HEK293 (cell line): ENCODE data around the gene DYNLT1.

Source experiments
- CTCF ChIA-PET: fragments of 350-600 bp; formaldehyde crosslinking; extraction: SDS; loops from one replicate; lab custom pipeline; 2021; ENCODE audit warnings: antibody characterized with exemption; lab: Yijun Ruan, JAX
- POLR2A ChIA-PET: fragments of 300-600 bp; formaldehyde crosslinking; extraction: SDS; loops from one replicate; lab custom pipeline; 2020; ENCODE audit warnings: antibody characterized with exemption, inconsistent platforms; lab: Yijun Ruan, JAX
- H3K27ac ChIP-seq: fragments of 200-500 bp; sonication (Bioruptor generic); 2 replicates; pipeline ENCODE4 v1.5.1; 2014; ENCODE audit warnings: low read depth, low read length, control low read depth, inconsistent platforms; ENCODE audit errors: extremely low read depth
- H3K36me3 ChIP-seq, 2 experiments: fragments of 200-500 bp in 1 of 2; sonication (Bioruptor generic) in 1 of 2; 1 replicate in 1 of 2; 2 replicates in 1 of 2; pipeline ENCODE4 v1.5.1; 2014 to 2017; ENCODE audit warnings: inconsistent platforms in 2 of 2, low read length in 2 of 2; ENCODE audit not compliant: control insufficient read depth in 2 of 2, insufficient read depth in 1 of 2
- H3K4me1 ChIP-seq: fragments of 200-500 bp; sonication (Bioruptor generic); 2 replicates; pipeline ENCODE4 v1.5.1; 2014; ENCODE audit warnings: mild to moderate bottlenecking, low read length, inconsistent platforms; ENCODE audit not compliant: control insufficient read depth, insufficient read depth
- H3K4me3 ChIP-seq: 2 replicates; pipeline ENCODE4 v1.5.1; 2011; ENCODE audit warnings: low read depth, mild to moderate bottlenecking, control low read depth, low read length, moderate library complexity
- H3K9me3 ChIP-seq: fragments of 200-500 bp; sonication (Bioruptor generic); 2 replicates; pipeline ENCODE4 v1.5.1; 2014; ENCODE audit warnings: low read depth, low read length, inconsistent platforms; ENCODE audit not compliant: control insufficient read depth, insufficient read depth
- GLIS1 ChIP-seq: fragments of 450-650 bp; formaldehyde crosslinking; IDR thresholded peaks from 2 replicates; pipeline ENCODE4 v1.5.1; 2016; ENCODE audit warnings: missing biosample characterization, missing genetic modification characterization
- HOXA7 ChIP-seq: sonication (generic); formaldehyde crosslinking; IDR thresholded peaks from 2 replicates; pipeline ENCODE4 v1.8.1; 2022; ENCODE audit warnings: missing genetic modification reagents, borderline replicate concordance
- HOXD13 ChIP-seq: sonication (generic); formaldehyde crosslinking; IDR thresholded peaks from 2 replicates; pipeline ENCODE4 v1.8.0; 2022; ENCODE audit warnings: missing genetic modification reagents, borderline replicate concordance
- KLF17 ChIP-seq: fragments of 450-650 bp; formaldehyde crosslinking; IDR thresholded peaks from 2 replicates; pipeline ENCODE4 v1.5.1; 2016; ENCODE audit warnings: missing biosample characterization, missing genetic modification characterization
- PRDM6 ChIP-seq: fragments of 450-650 bp; formaldehyde crosslinking; IDR thresholded peaks from 2 replicates; pipeline ENCODE4 v1.5.1; 2017; ENCODE audit warnings: missing biosample characterization, missing genetic modification characterization
- RBAK ChIP-seq: fragments of 450-650 bp; formaldehyde crosslinking; IDR thresholded peaks from 2 replicates; pipeline ENCODE4 v1.5.1; 2016; ENCODE audit warnings: missing biosample characterization, missing genetic modification characterization
- ZEB2 ChIP-seq: fragments of 450-650 bp; formaldehyde crosslinking; IDR thresholded peaks from 2 replicates; pipeline ENCODE4 v1.5.1; 2016; ENCODE audit warnings: missing biosample characterization, missing genetic modification characterization
- ZFP3 ChIP-seq: fragments of 450-650 bp; formaldehyde crosslinking; IDR thresholded peaks from 2 replicates; pipeline ENCODE4 v1.5.1; 2016; ENCODE audit warnings: low read depth, missing biosample characterization, missing genetic modification characterization
- ZFP37 ChIP-seq: fragments of 450-650 bp; formaldehyde crosslinking; IDR thresholded peaks from 2 replicates; pipeline ENCODE4 v1.5.1; 2016; ENCODE audit warnings: missing biosample characterization, missing genetic modification characterization
- ZNF133 ChIP-seq: fragments of 450-650 bp; formaldehyde crosslinking; IDR thresholded peaks from 2 replicates; pipeline ENCODE4 v1.5.1; 2016; ENCODE audit warnings: missing biosample characterization, missing genetic modification characterization
- ZNF19 ChIP-seq: fragments of 450-650 bp; formaldehyde crosslinking; IDR thresholded peaks from 2 replicates; pipeline ENCODE4; 2016; ENCODE audit warnings: missing biosample characterization, missing genetic modification characterization, low read depth
- ZNF292 ChIP-seq: fragments of 450-650 bp; formaldehyde crosslinking; IDR thresholded peaks from 2 replicates; pipeline ENCODE4 v1.5.1; 2016; ENCODE audit warnings: low read depth, missing biosample characterization, missing genetic modification characterization, borderline replicate concordance
- ZNF37A ChIP-seq: fragments of 450-650 bp; IDR thresholded peaks from 2 replicates; pipeline ENCODE4 v1.5.1; 2018; ENCODE audit warnings: missing biosample characterization, missing genetic modification characterization
- ZNF398 ChIP-seq: fragments of 450-650 bp; formaldehyde crosslinking; IDR thresholded peaks from 2 replicates; pipeline ENCODE4 v1.5.1; 2017; ENCODE audit warnings: missing biosample characterization, missing genetic modification characterization
- ZNF510 ChIP-seq: fragments of 450-650 bp; formaldehyde crosslinking; IDR thresholded peaks from 2 replicates; pipeline ENCODE4 v1.5.1; 2018; ENCODE audit warnings: mild to moderate bottlenecking, missing genetic modification characterization, missing biosample characterization; ENCODE audit not compliant: insufficient replicate concordance
- ZNF529 ChIP-seq: fragments of 450-650 bp; formaldehyde crosslinking; IDR thresholded peaks from 2 replicates; pipeline ENCODE4 v1.5.1; 2017; ENCODE audit warnings: missing genetic modification characterization, missing biosample characterization; ENCODE audit not compliant: insufficient replicate concordance
- ZNF571 ChIP-seq: fragments of 450-650 bp; formaldehyde crosslinking; IDR thresholded peaks from 2 replicates; pipeline ENCODE4 v1.5.0; 2017; ENCODE audit warnings: missing biosample characterization, missing genetic modification characterization
- ZNF596 ChIP-seq: fragments of 450-650 bp; IDR thresholded peaks from 2 replicates; pipeline ENCODE4 v1.5.0; 2018; ENCODE audit warnings: missing biosample characterization, mild to moderate bottlenecking, missing genetic modification characterization, moderate library complexity
- ZNF626 ChIP-seq: fragments of 450-650 bp; sonication (Bioruptor Pico); formaldehyde crosslinking; IDR thresholded peaks from 2 replicates; pipeline ENCODE4 v1.5.1; 2018; ENCODE audit warnings: missing biosample characterization, missing genetic modification characterization, inconsistent platforms
- ZNF664 ChIP-seq: fragments of 450-650 bp; formaldehyde crosslinking; IDR thresholded peaks from 2 replicates; pipeline ENCODE4 v1.5.1; 2016; ENCODE audit warnings: missing biosample characterization, missing genetic modification characterization
- ZNF785 ChIP-seq: fragments of 450-650 bp; formaldehyde crosslinking; IDR thresholded peaks from 2 replicates; pipeline ENCODE4 v1.5.1; 2016; ENCODE audit warnings: missing biosample characterization, missing genetic modification characterization
- ZSCAN18 ChIP-seq: fragments of 450-650 bp; formaldehyde crosslinking; IDR thresholded peaks from 2 replicates; pipeline ENCODE4 v1.5.1; 2016; ENCODE audit warnings: missing biosample characterization, missing genetic modification characterization

Gene DYNLT1

GRCh38 chr6:158662607-158662953 lies 18.0 kb upstream of the DYNLT1 start:
- no peaks in the 10 kb centered on the region for H3K36me3 ChIP-seq
- TF ChIP-seq ZNF510 (tag by site-specific recombination) (no peak), PRDM6 (peak; percentile 67)
- ChIA-PET POLR2A (interaction anchor here (0.6 kb wide), 1 partner anchor 29 kb away, joined by 3 read pairs; no protein-coding TSS in a partner anchor), CTCF (interaction anchor here (0.6 to 8.1 kb wide), 7 partner anchors 22 to 1920 kb away, joined by 3 to 75 read pairs (median 3); no protein-coding TSS in a partner anchor)
- no peak overlapping the region for H3K27ac ChIP-seq
- no peaks in the 10 kb centered on the region for H3K4me1 ChIP-seq
- no peak overlapping the region for H3K4me3 ChIP-seq
- H3K9me3 ChIP-seq: no peaks in the 10 kb centered on the region

GRCh38 chr6:158661156-158661685 lies 16.7 kb upstream of the DYNLT1 start:
- H3K9me3 ChIP-seq: no peaks in the 10 kb centered on the region
- no peak for TF ChIP-seq ZNF785 (tag by site-specific recombination)
- TF ChIP-seq ZNF37A (tag by site-specific recombination): no peak
- TF ChIP-seq ZNF19 (tag by site-specific recombination): no peak
- TF ChIP-seq ZNF398 (tag by site-specific recombination): no peak
- no peak for TF ChIP-seq ZNF571 (tag by site-specific recombination)
- TF ChIP-seq ZSCAN18 (tag by site-specific recombination): no peak
- no peak for TF ChIP-seq ZNF664 (tag by site-specific recombination)
- TF ChIP-seq GLIS1 (tag by site-specific recombination): no peak
- no peak for TF ChIP-seq HOXA7 (CRISPR knock-in tag)
- no peak for TF ChIP-seq ZNF133 (tag by site-specific recombination)
- no peak for TF ChIP-seq ZEB2 (tag by site-specific recombination)
- TF ChIP-seq ZNF292 (tag by site-specific recombination): no peak
- TF ChIP-seq RBAK (tag by site-specific recombination): no peak
- TF ChIP-seq ZNF529: no peak
- TF ChIP-seq ZNF596 (tag by site-specific recombination): no peak
- no peak for TF ChIP-seq KLF17
- no peak for TF ChIP-seq ZFP3 (tag by site-specific recombination)
- no peak for TF ChIP-seq HOXD13 (CRISPR knock-in tag)
- TF ChIP-seq ZFP37 (tag by site-specific recombination): no peak
- no peak for TF ChIP-seq ZNF626 (tag by site-specific recombination)
- no peaks in the 10 kb centered on the region for H3K4me1 ChIP-seq
- H3K36me3 ChIP-seq: no peaks in the 10 kb centered on the region
- no peak overlapping the region for H3K27ac ChIP-seq
- ChIA-PET CTCF (interaction anchor here (0.7 to 8.1 kb wide), 9 partner anchors 8 to 474 kb away, joined by 4 to 75 read pairs (median 6); partner anchors contain the start of gene SYTL3), POLR2A (no interaction called here)
- no peak overlapping the region for H3K4me3 ChIP-seq
